Activated CD4-positive, alpha-beta T cell treated with anti-CD3 and anti-CD28 coated beads, Interleukin-2, amount 50 U/mL, for 48 hours (primary cell): ENCODE measurements around the gene PHACTR1.

Experiments used
- DNase-seq, 2 experiments: peaks; one replicate each; pipeline ENCODE4 v3.0.0-alpha.2; 2020

PHACTR1 gene

DNA sequence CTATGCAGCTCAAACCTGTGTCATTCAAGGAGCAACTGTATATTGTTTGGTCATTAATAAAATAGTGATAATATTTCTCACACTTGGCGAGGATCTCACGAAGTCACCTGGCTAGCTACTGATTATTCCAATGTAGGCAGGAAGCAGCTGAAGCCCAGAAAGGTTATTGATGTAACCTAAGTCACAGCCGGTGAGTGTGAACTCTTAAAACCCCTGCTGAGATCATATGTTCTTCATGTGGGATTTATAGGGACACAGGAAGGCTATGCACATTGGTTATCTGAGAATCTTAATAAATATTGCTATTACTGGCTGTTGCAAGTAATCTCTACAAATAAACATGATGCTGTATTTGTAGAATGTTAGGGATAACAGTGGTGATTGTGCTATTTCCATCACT lies 450.3 kb downstream of the PHACTR1 start:
- no peak for DNase-seq

DNA sequence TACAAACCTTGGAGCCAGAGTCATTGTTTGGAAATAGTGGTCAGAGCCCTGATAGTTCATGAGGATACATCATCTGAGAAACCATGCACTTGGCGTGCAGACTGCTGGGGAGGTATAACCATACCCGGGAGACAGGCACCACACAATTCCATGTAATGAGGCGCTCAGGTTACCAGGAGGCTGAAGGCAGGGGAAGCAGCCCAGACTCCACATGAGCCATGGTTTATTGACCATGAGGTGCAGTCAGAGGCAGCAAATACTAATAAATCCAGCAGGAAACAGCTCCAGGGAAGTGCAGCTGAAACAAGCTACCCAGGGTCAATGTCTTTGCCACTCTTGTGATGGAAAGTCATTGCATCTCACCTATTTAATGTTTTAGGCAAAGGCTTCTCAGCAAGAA lies 455.7 kb downstream of the PHACTR1 start:
- no peak for DNase-seq

DNA sequence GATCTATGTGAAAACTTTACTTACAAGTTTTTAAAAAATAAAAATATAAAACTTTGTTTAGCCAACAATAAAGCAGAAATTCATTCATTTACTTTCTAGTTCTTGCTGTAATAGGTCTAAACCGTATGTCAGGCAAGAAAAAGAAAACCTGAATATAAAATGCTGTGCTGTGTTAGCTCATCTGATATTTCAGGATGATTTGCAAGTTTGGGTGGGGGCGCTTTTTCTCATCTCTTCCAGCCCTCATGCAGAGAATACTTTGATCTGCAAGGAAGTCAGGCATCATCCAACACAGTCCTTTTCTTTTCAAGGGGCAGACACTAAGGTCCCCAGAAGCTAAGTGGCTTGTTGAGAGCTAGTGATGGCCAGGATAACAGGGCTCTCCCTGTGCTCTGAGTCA lies 458.5 kb downstream of the PHACTR1 start:
- DNase-seq: no peak

DNA sequence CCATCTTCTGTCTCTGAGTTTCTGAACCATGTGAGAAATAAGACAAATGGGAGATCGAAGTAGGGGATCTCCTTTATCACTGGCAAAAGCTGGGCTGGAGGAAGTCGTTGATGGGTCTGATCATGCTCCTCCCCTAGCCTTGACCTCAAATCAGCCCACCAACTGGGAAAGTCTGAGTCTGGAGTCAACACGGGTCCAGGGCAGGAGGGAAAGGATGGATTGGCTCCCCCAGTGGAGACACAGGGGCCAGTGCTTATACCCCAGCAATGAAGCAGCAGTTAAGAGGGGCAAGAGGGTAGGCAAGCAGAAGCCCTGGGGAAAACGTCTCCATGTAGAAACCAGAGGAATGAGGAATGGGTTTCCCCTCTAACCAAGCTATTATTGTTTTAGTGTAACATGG lies 459.2 kb downstream of the PHACTR1 start:
- no peak for DNase-seq

DNA sequence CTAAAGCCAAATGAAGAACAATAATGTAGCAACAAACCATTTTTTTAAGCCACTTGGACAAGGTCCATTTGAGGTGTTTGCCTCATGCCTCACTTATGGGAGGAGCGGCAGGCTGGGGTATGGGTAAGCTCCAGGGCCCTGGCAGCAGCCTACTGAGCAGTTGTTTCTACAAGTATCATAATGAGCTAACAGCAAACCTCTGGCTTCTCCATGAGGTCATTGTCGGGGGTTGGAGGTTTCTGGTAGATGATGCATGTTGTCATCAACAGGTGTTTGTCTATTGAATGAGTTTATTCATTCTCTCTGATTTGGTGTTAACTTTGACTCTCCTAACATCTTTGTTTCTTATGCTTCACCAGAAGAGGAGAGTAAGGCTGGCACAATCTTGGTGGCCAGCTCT lies 461.1 kb downstream of the PHACTR1 start:
- DNase-seq: no peak

DNA sequence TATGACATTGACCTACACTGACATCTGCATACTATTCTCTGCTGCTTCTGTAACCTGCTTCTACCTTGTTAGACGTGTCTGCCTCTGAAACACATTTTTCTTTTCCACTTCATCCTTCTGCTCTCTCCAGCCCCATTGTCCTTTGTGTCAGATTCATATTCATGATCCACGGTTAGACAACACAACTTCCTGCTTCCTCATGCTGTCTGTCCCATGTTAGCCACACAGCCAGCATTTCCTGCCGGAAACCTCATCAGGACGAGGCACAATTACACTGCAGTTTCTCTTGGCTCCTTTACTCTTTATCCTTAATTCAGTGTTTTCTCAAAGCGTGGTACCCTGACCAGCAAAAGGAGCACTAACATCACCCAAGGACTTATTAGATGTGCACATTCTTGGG lies 461.5 kb downstream of the PHACTR1 start:
- DNase-seq: no peak

DNA sequence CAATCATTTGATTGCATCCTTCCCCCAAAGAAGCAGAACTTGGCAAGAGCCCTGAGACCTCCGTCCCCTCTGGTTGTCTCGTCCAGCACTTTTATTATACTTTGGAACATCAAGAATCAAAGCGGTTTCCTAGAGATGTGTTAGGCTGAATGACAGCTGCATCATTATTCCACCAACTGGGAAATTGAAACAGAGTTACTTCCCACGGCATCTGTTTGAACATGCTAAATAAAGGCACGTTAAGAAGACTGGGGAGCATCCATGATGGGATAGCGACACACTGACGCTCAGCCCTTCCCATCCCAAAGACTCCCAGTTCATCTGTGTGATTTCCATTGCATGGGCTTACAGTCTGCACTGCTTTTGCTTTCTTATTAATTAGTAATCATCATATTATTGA lies 464.0 kb downstream of the PHACTR1 start:
- DNase-seq: no peak

DNA sequence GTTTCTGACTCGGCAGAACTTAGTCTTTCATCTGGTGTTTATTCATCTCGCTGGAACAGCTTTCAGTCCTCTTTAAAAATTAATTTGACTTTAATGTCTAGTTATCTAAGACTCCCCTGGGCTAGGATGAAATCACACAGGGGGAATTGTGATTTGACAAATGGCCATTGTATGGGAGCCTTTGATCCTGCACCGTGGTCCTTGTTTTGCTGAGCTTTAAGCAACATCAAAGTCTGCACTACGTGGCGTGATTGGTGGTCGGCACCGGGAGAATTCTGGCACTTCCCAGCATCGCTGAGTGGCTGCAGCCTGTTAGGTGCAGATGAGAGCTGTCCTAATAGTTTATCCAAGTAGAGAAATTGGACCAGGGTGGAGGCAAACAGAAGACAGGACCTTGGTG lies 464.8 kb downstream of the PHACTR1 start:
- no peak for DNase-seq

DNA sequence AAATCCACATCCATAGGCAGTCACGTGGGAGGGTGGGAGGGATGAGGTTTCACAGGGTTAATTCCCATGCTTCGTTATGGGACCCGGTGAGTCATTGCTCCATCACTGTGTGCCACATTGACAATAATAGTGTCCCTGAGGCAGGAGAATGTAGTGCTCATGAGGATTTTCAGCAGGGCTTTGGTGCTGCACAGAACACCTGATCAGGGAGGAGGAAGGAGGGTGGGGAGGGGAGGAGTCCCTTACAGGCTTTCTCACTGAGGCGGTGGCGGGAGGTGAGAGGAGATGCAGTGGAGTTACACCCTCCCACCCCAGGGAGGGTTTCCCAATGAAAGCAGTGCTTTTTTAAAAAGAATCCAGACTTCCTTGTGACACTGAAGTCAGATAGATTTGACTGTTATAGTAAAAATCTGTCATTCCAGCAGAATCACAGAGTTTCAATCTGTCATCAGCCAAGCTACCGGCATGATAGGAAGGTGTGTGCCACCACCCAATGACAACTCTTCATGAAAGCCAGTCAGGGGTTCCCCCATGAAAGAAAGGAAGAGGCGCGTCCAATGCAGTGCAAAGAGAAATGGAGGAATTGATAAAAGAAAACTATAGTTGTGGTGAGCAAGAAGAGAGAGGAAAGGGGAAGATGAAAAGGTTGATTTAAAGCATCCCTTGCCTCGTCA lies 467.0 kb downstream of the PHACTR1 start:
- no peak for DNase-seq

DNA sequence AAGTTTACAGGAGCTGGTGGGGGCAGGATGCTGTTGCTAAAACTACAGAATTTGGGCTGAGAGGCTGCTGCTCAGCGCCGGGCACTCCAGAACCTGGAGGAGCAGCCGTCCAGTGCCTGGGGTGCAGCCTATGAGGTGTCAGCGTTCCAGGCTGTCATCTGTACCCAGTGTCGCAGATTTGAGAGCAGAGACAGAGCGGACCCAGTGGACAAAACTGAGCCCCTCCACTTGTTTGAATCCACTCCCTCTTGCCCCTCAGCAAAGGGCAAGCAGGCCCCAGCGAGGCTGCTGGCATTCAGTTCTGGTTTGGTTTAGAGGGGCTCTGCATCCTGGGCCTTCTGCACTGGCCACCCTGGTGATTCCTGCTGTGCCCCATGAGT lies 467.5 kb downstream of the PHACTR1 start:
- no peak for DNase-seq

DNA sequence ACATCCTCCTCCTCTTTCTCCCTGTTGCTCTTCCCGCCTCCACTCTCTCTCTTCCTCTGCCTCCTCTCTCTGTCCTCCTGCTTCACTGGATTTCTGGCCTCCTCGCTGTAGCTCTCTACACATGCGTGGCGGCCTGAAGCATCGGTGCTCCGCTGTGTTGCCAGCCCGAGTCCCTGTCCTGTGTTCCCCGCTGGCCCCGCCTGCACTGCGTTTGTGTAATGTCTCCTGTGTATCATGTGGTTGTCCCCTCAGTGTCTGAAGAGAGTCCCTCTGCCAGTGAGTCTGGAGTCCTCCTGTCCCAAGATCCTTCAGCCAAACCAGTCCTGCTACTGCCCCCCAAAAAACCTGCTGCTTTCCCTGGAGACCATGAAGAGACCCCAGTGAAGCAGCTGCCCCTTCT lies 468.0 kb downstream of the PHACTR1 start:
- no peak for DNase-seq

DNA sequence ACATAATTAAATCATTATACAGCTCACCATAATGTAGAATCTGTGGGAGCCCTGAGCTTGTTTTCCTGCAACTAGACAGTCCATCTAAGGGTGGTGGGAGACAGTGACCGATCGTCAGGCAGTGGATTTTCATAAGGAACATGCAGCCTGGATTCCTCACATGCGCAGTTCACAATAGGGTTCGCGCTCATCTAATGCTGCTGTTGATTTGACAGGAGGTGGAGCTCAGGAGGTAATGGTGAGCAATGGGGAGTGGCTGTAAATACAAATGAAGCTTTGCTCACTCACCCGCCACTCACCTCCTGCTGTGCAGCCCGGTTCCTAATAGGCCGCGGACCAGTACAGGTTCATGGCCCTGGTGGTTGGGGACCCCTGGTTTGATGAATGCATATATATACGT lies 470.3 kb downstream of the PHACTR1 start:
- no peak for DNase-seq

DNA sequence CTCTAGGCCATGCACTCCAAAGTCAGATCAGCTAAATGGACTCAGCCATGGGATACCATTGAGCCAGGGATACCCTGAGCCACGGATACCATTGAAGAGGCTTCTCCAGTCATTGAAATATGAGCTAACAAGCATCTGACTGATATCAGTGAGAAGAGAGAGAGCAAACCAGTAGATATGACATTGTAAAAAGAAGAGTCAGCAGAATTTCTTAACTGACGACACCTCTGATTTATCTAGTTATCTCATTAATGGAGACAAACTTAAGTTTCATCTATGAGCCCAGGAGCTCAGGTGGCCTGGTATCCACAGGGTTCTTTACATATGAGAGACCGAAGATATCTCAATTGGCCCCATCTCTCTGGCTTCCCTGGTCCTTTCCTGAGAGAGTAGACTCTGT lies 471.1 kb downstream of the PHACTR1 start:
- no peak for DNase-seq

DNA sequence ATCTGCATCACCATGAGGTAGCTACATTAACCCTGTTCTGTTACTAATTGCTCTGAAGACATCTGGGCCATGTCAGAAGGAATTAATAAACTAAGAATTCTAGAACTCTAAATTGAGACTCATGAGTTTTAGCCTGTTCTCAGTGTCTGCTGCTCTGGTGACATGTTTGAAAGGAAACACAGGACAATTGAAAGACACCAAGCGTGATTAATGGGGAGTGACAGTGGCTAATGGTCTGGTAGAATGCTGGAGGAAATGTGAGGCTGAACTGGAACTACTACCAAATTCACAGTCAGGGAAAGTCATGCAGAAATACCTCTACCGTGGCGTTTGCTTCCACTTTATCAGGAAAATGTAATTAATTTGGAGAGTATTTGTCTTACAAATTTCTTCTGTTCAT lies 471.7 kb downstream of the PHACTR1 start:
- DNase-seq: no peak

DNA sequence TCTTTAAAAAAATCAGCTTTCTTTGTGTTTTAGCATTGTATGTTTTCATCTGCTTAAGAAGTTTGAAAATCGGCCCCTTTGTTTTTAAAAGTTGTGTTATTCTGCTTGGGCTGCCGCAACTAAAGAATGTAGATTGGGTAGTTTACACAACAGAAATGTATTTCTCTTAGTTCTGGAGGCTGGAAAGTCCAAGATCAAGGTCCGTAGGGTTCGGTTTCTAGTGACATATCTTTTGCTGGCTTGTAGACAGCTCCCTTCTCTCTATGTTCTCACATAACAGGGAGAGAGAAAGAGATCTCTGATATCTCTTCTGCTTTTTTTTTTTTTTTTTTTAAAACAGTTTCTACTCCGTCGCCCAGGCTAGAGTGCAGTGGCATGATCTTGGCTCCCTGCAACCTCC lies 473.1 kb downstream of the PHACTR1 start:
- DNase-seq: no peak

DNA sequence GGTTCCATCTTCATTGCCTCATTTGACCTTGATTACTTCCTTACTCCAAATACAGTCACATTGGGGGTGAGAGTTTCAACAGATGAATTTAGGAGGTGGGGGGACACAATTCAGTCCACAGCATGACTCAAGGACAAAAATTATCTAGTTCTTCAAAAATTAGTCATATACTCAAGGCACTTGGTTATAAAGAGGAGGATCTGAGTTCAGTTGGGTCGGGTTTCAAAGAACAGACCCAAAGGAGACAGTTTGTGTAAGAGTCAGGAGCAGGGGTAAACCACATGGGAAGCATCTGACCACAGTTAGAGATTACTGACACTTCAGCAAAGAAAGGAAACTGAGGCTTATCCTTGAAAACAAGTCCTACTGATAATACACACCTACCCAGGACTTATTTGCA lies 473.8 kb downstream of the PHACTR1 start:
- no peak for DNase-seq

DNA sequence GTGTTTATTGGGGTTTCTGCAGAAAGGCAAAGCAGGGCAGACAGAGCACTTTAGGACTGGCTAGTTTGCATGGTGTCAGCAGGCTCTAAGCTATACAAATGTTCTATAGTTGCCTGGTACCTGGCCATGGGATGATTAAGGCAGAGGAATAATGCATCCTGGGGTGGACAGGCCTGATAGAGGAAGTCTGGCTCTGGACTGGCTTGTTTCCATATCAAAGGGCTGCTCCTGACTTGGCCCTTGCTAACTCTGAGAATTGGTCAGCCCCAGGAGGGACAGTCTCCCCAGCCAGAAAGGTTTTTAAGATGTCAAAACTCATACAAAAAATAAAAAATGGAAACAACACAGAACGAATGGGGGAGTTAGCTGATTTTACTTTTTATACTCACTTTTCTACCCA lies 474.9 kb downstream of the PHACTR1 start:
- DNase-seq: no peak

DNA sequence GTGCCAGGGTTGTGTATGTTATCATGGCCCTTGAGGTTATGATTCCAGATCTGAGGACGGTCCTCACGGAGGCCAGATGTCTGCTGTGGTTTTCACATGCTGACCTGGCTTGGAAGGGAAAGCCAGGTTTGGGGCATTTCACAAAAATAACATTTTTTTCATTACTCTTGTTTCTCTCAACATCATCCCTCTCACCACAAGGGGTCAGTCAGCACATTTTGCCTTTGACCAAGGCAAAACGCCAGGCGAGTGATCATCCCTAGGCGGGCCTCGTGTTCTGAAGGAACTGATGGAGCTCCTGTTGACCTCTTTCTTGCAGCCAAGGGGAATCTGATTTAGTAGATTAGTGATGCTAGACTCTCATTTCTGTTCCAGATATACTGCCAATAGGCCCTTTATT lies 478.3 kb downstream of the PHACTR1 start:
- peak; percentile 10 to 20 for DNase-seq

DNA sequence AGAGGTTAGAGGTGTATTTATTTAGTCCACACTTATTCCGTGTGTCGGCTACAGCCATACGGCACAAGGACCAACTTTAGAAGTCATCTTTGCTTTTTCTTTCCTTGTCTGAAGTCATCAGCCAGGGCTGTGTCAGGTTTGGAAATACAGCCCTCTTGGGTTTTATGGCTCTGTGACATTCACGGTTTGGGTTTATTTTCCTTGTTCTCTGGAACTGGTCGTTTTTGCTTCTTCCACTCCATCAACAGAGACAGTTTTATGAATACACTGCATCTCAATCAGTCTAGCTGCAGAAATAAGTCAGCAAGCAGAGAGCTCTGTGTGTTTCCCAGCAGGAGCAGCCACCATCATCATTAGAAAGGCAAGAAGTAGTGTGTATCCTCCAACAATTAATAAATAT lies 479.2 kb downstream of the PHACTR1 start:
- no peak for DNase-seq

DNA sequence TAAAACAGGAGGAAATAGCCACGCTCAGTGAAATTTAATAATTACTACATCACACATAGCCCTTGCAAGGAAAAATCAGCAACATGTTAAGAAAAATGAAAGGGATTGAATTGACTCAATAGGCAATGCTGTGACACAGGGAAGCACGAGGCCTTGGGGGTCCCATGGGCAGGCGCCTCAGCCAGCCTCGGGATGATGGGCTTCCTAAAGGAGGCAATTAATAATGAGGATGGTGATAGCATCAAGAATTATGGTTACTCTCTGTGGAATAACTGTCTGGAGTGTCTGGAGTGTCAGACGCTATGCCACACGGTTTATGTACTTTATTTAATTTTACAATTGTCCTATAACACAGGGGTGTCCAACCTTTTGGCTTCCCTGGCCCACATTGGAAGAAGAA lies 481.6 kb downstream of the PHACTR1 start:
- DNase-seq: no peak

DNA sequence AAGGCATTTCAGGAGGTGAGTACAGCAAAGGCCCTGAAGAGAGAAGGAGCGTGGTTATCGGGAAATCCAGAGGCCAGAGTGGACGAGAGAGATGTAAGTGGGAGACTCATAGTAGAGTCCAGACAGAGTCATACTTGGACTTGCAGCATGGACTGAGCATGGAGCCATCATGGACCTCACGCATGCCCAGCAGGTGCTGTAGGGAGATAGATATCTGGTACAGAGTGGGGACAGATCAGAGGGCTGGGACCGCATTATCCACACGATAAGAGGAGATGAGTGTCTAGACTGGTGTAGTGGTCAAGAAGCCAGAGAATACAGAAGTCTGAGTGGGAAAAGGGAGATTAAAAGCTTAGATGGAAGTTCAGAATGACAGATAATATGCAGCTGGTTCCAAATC lies 484.8 kb downstream of the PHACTR1 start:
- DNase-seq: no peak

DNA sequence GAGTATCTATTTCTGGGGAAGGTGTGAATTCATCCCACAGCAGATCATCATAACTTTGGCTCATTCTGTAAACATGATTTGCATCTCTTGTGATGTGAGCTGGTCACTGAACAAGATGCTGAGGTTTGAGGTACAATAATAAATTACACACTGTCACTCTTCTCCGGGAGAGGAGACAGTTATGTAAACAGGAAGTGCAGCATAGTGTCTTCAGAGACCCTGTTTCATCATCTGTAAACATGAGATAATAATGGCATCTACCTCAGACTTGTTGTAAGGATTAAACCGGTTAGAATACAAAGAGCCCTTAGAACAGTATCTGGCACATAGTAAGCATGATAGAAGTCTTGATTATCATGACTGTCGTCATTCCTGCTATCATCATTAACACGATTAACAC lies 486.6 kb downstream of the PHACTR1 start:
- no peak for DNase-seq

DNA sequence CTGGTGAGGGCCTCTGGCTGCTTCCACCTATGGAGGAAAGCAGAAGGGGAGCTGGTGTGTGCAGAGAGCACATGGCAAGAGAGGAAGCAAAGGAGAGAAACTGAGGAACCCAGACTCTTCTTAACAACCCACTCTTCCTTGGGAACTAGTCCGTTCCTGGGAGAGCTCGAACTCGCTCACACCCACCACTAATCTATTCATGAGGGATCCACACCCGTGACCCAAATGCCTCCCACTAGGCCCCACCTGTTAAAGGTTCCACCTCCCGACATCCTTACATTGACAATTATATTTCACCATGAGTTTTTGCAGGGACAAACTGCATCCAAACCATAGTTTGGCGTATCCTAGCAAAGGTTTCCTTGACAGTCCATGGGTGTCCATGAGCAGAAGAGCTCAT lies 488.5 kb downstream of the PHACTR1 start:
- DNase-seq: no peak

DNA sequence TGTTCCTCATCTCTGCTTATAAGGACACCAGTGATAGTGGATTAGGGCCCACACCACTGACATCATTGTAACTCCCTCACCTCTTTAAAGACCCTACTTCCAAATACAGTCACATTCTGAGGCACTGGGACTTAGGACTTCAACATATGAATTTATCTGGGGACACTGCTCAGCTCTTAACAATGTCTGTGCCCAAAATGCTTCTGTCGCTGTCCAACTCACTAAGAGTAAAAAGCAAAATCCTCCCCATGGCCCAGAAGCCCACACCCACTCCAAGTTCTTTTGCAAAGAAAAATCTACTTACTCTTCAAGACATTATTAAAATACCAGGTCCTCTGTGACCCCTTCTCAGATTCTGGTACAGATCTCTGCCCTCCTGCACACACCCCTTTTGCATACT lies 495.5 kb downstream of the PHACTR1 start:
- no peak for DNase-seq

DNA sequence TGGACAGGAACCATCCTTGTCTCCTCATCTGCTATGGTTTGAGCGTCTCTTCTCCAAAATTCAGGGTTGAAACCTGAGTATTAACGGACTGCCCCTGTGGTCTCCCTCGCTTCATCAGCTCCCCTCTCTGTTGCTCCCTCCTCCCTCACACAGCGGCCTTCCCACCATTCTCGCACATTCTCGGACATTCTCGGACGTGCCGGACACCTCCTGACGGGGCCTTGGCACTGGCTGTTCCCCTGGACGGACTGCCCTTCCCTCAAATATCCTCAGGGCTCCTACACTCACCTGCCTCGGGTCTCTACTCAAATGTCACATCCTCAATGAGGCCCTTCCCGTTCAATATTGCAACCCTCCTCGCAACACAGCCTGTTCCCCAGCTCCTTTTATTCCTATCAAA lies 496.0 kb downstream of the PHACTR1 start:
- DNase-seq: no peak

DNA sequence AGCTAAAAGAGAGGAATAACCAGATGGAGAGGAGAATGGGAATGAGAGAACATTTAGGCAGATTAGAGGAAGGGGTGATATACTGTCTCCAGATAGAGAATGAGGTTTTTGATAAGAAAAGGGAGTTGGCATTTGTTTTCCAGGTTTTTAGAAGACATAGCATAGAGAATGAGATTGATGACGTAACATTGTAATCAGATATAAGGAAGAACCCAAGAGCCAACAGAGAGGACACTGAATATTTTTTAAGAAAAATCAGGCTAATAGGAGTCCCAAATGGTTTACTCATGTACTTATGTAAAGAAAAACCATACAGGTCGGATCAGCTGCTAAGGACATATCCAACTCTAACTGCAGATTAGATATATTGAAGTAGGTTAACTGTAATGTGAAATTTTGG lies 498.8 kb downstream of the PHACTR1 start:
- no peak for DNase-seq
